ENCODE data around the gene NUDT17.
A peak's percentile ranks its signal among the peaks of the same experiment; 100 is the strongest.

NUDT17 gene

DNA sequence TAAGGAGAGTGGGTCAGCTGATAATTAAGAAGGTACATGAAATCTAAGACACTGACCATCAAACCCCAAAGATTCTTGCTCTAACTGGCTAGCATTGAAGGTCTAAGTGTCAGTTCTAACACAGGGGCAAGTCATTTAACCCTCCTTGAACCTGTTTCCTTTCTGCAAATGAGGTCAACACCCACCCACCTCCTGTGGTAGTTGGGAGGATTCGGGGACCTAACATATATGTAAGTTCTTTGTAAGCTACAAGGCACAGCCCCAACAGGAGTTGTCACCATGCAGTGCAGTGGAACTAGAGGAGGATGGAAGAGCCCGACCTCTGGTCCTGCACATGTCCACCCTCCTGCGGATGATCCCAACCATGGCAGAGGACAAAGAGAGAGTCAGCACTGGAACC, 2.4 kb downstream of the NUDT17 start:
- no peak for DNase-seq

GRCh38 chr1:145849356-145850160, 4.1 kb downstream of the NUDT17 start:
- DNase-seq, result peak; percentile 87

GRCh38 chr1:145855426-145855948, 10.1 kb downstream of the NUDT17 start:
- no peak for DNase-seq

GRCh38 chr1:145857170-145857569, 11.7 kb downstream of the NUDT17 start:
- no peak for DNase-seq

- peak; percentile 32 for DNase-seq
These were observed 12.9 kb downstream of the NUDT17 start for GRCh38 chr1:145858238-145858900.

- peak; percentile 96 for DNase-seq
These were observed 13.6 kb downstream of the NUDT17 start, which contains the start of gene PIAS3 for GRCh38 chr1:145858901-145859490. Gene PIAS3, minus strand, starts transcription at chr1:145859081. Its CDS starts 91 bp downstream, at chr1:145858990.

DNA sequence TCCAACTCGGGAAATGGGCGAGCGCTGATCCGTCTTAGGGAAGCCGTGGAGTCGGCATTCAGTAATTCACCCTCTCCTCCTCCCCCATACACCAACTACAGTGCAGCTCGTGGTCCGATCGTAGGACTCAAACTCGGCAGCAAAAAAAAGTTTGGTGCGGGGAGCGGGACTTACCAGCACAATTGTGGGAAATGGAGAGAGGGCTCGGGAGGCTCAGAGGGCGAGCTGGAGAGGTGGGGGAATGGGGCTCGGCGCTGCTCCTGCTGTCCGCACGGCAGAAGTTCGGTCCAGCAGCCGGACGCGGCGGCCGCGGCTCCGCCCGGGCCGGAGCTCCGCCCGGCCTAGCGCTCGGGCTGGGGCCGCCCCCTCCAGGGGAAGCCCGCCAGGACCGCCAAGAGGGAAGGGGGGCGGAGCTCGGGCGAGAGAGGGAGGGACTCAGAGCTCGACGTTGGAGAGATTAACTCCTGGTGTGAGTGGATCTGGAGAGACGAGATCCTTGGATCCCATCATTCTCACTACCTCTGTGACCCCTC, 14.1 kb downstream of the NUDT17 start:
- peak; percentile 91 for DNase-seq

DNA sequence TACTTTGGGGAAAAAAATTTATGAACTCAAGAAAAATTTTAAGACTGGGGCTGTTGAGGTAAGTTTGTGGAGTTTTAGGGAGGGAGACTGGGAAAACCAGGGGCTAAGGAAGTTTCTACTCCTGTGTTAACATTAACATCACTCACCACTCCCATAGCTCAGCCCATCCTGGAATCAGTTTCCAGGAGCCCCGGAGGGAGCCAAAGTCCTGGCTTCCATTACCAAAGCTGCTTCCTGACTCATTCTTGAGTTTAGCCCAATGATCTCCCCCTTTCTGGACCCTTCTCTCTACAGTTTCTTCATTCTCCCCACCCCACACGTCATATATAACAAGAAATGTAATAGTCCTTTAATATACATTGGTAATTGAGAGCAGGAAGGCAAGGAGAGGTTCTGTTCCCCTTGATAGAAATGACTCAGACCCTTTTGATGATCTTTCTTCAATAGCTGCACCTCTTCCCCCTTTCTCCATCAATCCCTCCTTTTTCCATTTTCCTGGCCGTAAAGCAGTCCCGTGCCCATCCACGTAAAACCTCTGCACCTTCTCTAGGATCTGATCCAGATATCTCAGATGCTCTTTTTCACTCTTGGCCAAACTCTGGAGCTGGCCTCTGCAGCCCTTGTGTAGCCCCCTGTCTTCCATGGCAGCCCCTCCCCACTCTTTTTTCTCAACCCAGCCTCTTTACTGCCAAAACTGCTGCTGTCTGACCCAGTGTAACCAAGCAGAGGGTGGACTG, 18.0 kb downstream of the NUDT17 start:
- no peak for DNase-seq

GRCh38 chr1:145868232-145868631, 22.8 kb downstream of the NUDT17 start:
- DNase-seq, result no peak

GRCh38 chr1:145871994-145872924, 26.8 kb downstream of the NUDT17 start:
- no peak for DNase-seq

- DNase-seq, result no peak
These were observed 29.2 kb downstream of the NUDT17 start for GRCh38 chr1:145874646-145875045.

- no peak for DNase-seq
These were observed 32.6 kb downstream of the NUDT17 start for GRCh38 chr1:145877923-145878486.

DNA sequence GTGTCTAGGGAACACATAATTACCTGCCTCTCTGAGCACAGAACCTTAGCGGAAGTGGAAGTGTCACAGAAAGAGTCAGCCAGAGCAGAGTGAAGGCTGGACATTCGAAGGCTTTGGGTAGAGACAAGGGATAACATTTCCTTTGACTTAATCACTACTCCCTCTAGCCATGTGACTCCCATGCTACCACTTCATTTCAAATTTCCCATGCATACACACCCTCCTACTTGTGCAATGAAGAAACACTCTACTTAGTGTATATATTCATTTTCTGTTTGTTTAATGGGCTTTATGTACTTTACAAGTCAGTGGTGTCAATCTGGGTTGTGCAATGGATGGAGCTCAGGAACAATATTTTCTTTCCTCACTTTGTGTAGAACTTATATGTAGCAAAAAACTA, 33.3 kb downstream of the NUDT17 start:
- no peak for DNase-seq

GRCh38 chr1:145879775-145880174, 34.3 kb downstream of the NUDT17 start:
- DNase-seq, result no peak

DNA sequence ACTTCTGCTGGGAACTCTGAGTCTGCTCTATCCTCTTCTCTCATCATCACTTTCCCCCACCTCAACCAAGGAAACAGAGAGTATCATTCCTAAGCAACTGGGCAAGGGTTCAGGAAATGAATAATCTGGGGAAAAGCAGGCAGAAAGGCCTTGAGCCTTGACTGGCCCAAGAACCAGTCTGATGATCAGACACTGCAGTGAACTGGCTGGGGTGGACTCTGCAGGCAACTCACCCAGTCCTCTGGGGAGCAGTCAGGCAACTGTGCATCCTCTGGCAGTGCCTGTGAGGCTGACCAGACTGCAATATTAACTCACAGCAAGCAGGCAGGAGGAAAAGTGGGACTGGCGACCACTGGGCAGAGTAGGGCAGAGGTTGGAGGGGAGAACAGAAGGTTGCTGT, 39.2 kb downstream of the NUDT17 start:
- DNase-seq, result peak; percentile 33

GRCh38 chr1:145885738-145886287, 40.4 kb downstream of the NUDT17 start, which contains the start of gene ANKRD35:
Gene ANKRD35, minus strand, starts transcription at chr1:145885866. Its CDS starts 108 bp downstream, at chr1:145885758.
- DNase-seq, result peak; percentile 51

DNA sequence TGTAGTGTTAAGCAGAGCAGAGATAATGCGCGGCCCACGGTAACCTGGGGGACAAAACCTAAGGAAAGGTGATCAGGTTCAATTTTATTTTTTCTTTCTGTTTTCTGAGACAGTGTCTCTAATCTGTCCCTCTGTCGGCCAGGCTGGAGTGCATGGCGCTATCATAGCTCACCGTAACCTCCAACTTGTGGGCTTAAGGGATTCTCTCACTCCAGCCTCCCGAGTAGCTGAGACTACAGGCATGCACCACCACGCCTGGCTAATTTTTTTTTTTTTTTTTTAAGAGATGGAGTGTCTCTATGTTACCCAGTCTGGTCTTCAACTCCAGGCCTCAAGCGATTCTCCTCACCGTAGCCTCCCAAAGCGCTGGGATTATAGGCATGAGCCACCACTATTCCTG, 41.0 kb downstream of the NUDT17 start:
- no peak for DNase-seq

- no peak for DNase-seq
These were observed 41.4 kb downstream of the NUDT17 start for GRCh38 chr1:145886816-145887215.

DNA sequence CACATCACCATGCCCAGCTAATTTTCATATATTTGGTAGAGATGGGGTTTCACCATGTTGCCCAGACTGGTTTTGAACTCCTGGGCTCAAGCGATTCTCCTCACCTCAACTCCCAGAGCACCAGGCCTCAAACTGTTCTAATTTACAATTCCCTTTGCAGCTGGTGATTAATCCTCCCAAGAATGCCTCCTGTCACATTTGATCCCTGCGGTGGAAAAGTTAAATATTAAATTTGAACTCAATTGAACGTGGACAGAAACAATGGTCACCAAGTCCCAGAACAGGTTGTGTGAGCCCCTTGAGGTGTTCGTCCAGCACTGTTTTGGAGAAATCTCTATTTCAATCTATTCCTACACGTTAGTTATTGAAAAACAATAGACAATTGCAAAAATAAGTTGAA, 42.2 kb downstream of the NUDT17 start:
- DNase-seq, result no peak

DNA sequence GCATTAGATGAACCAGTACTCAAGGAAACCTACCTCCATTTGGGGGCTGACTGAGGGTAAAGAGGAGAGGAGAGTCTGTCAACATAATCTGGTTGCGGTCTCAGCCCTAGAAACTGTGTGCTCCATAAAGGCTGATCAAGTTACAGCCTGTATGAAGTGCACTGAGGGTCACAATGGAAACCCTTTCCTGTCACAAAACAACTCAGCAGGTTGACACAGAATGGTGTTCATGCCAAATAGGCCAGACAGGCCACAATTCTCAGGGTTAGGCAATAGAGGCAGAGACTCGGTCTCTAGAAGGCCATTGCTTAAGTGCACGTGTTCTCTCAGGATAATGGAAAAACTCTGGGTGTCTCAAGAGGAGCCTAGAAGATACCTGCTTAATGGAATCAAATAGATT, 44.3 kb downstream of the NUDT17 start:
- no peak for DNase-seq
